Measurements from ENCODE around the gene NDUFS2. TPM values are rescaled to one million over a fixed set of nuclear protein-coding genes. Genes with fewer than 3 reads are reported as not detected.
A peak's percentile ranks its signal among the peaks of the same experiment; 100 is the strongest.

Gene NDUFS2
- total and polyA plus RNA-seq, 9 of the 15 experiments (the other 6 are each of a cell fraction or from before 2014, with no cell fraction given), result 70.0 to 176 (median 141) TPM

DNA sequence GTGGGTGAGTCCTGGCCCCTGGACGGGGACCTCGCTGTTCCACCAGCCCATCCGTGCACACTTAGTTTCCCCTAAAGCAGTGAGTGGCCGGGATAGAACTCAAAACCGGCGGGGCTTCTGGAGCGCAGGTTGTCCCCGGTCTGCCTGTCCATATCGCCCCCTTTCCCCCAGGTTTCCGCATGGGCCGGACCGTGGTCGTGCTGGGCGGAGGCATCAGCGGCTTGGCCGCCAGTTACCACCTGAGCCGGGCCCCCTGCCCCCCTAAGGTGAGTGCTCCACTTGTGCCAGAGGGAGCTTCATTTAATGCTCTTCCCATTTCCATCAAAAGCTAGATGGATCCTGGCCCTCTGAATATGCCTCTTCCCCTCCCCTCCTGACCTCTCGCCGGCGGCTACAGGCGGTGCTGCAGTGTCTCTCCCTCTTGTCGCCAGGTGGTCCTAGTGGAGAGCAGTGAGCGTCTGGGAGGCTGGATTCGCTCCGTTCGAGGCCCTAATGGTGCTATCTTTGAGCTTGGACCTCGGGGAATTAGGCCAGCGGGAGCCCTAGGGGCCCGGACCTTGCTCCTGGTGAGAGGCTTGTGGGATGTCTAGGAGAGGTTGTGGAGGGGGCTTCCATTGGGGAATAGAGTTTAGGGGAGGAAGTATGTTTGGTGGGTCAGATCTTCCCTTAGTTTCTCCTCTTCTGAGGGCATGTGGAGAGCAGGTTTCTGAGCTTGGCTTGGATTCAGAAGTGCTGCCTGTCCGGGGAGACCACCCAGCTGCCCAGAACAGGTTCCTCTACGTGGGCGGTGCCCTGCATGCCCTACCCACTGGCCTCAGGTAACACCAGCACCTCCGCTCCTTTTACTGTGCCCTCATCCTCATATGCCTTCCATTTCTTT is 35.3 kb upstream of the NDUFS2 start (continued):
- TF ChIP-seq, protein P1, sequence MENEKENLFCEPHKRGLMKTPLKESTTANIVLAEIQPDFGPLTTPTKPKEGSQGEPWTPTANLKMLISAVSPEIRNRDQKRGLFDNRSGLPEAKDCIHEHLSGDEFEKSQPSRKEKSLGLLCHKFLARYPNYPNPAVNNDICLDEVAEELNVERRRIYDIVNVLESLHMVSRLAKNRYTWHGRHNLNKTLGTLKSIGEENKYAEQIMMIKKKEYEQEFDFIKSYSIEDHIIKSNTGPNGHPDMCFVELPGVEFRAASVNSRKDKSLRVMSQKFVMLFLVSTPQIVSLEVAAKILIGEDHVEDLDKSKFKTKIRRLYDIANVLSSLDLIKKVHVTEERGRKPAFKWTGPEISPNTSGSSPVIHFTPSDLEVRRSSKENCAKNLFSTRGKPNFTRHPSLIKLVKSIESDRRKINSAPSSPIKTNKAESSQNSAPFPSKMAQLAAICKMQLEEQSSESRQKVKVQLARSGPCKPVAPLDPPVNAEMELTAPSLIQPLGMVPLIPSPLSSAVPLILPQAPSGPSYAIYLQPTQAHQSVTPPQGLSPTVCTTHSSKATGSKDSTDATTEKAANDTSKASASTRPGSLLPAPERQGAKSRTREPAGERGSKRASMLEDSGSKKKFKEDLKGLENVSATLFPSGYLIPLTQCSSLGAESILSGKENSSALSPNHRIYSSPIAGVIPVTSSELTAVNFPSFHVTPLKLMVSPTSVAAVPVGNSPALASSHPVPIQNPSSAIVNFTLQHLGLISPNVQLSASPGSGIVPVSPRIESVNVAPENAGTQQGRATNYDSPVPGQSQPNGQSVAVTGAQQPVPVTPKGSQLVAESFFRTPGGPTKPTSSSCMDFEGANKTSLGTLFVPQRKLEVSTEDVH (IDR thresholded peaks at IDR 0.05; ENCODE audit: low read depth, partially characterized antibody), result no peak
- TF ChIP-seq ZNF121 (CRISPR knock-in tag; conservative IDR thresholded peaks at IDR 0.05) (no peak), JUND (IDR thresholded peaks at IDR 0.05; ENCODE audit: borderline replicate concordance, low read depth, low read length) (no peak), JUND (tag; IDR thresholded peaks at IDR 0.05; ENCODE audit: borderline replicate concordance, low read depth, low read length) (no peak), TGIF2 (CRISPR knock-in tag; IDR thresholded peaks at IDR 0.05) (no peak), ZNF431 (CRISPR knock-in tag; IDR thresholded peaks at IDR 0.05) (no peak), NR2C2 (CRISPR knock-in tag; IDR thresholded peaks at IDR 0.05) (no peak), NR2C2 (tag; IDR thresholded peaks at IDR 0.05) (no peak), FOXK2 (conservative IDR thresholded peaks at IDR 0.05 in 1 of 2, IDR thresholded peaks at IDR 0.05 in 1 of 2; ENCODE audit: low read depth in 2 of 2) (no peak), CC2D1A (IDR thresholded peaks at IDR 0.05) (no peak), ATF3 (IDR thresholded peaks at IDR 0.05) (no peak), ATF3 (CRISPR knock-in tag; conservative IDR thresholded peaks at IDR 0.05) (no peak), RB1 (IDR thresholded peaks at IDR 0.05; ENCODE audit: low read depth) (no peak), ZNF282 (CRISPR knock-in tag; IDR thresholded peaks at IDR 0.05) (no peak), ESRRA (IDR thresholded peaks at IDR 0.05; ENCODE audit: borderline replicate concordance, low read depth) (no peak), ARID2 (IDR thresholded peaks at IDR 0.05) (no peak), MTA1 (IDR thresholded peaks at IDR 0.05; ENCODE audit: borderline replicate concordance) (no peak), MAFK (IDR thresholded peaks at IDR 0.05; ENCODE audit: low read length) (no peak), SMARCA5 (IDR thresholded peaks at IDR 0.05) (no peak), MYBL2 (IDR thresholded peaks at IDR 0.05; ENCODE audit: low read depth) (no peak), MYBL2 (CRISPR knock-in tag; IDR thresholded peaks at IDR 0.05; ENCODE audit: borderline replicate concordance) (no peak), KDM4B (IDR thresholded peaks at IDR 0.05; ENCODE audit: borderline replicate concordance in 2 of 2, low read depth in 1 of 2) (peak in 1 of 2 experiments; percentile 6; a peak in 1 of 4 replicates)
- TF ChIP-seq, protein P2, sequence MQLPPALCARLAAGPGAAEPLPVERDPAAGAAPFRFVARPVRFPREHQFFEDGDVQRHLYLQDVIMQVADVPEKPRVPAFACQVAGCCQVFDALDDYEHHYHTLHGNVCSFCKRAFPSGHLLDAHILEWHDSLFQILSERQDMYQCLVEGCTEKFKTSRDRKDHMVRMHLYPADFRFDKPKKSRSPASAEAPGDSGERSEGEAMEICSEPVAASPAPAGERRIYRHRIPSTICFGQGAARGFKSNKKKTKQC (CRISPR knock-in tag; IDR thresholded peaks at IDR 0.05), result peak; percentile 14; the same call in 1 of the 2 replicates
- TF ChIP-seq, protein P3, sequence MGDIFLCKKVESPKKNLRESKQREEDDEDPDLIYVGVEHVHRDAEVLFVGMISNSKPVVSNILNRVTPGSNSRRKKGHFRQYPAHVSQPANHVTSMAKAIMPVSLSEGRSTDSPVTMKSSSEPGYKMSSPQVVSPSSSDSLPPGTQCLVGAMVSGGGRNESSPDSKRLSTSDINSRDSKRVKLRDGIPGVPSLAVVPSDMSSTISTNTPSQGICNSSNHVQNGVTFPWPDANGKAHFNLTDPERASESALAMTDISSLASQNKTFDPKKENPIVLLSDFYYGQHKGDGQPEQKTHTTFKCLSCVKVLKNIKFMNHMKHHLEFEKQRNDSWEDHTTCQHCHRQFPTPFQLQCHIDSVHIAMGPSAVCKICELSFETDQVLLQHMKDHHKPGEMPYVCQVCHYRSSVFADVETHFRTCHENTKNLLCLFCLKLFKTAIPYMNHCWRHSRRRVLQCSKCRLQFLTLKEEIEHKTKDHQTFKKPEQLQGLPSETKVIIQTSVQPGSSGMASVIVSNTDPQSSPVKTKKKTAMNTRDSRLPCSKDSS (IDR thresholded peaks at IDR 0.05; ENCODE audit: low read depth, partially characterized antibody), result no peak
